HCT116 (cell line): ENCODE results near the gene POPDC2. TPM values are rescaled to one million over a fixed set of nuclear protein-coding genes. Genes with fewer than 3 reads are reported as not detected.

Source experiments
- ATAC-seq: fragments of 200-7000 bp; cut with Tn5 transposase; 2 replicates; pipeline ENCODE4 v1.9.1; 2020; ENCODE audit warnings: mild to moderate bottlenecking, moderate library complexity
- Bru-seq: library from RNA; stranded (reverse); fragments of 400-500 nt; gene quantifications from one replicate; lab custom pipeline; 2021; lab: Mats Ljungman, UMichigan
- BruChase-seq, 2 experiments: library from RNA; stranded (reverse); fragments of 400-500 nt; gene quantifications; one replicate each; lab custom pipeline; 2021; lab: Mats Ljungman, UMichigan
- BruUV-seq: library from RNA; stranded (reverse); fragments of 400-500 nt; replicated peaks from 2 replicates; lab custom pipeline; 2021; lab: Mats Ljungman, UMichigan
- CTCF ChIA-PET: fragments of 300-600 bp; sonication (Branson Sonifier 250); formaldehyde crosslinking; loops from one replicate; lab custom pipeline; 2021; ENCODE audit warnings: antibody characterized with exemption; lab: Charles Lee
- POLR2A ChIA-PET: fragments of 300-600, 350-600 bp; sonication (Branson Sonifier 250); formaldehyde crosslinking; loops from one replicate; lab custom pipeline; 2021; ENCODE audit warnings: antibody characterized with exemption; lab: Charles Lee
- RAD21 ChIA-PET, 2 experiments: fragments of 300-600 bp; sonication (Branson Sonifier 250); formaldehyde crosslinking; loops; one replicate each; lab custom pipeline; 2023; ENCODE audit warnings: low total read pairs in 2 of 2; ENCODE audit not compliant: uncharacterized antibody in 2 of 2, unreplicated experiment in 2 of 2, low non-redundant PET in 1 of 2; lab: Charles Lee
- DNase-seq: peaks from one replicate; pipeline ENCODE4 v3.0.0-alpha.2; 2010; ENCODE audit warnings: low read depth, low spot score
- H2AFZ ChIP-seq: fragments of 200-600 bp; shearing (Covaris generic), sonication (generic); 2 replicates; pipeline ENCODE4 v1.6.1; 2017; ENCODE audit warnings: low read depth, mixed run types, mixed read lengths, antibody characterized with exemption, low read length; ENCODE audit not compliant: poor library complexity, severe bottlenecking
- H3K27ac ChIP-seq: 2 replicates; pipeline ENCODE4 v1.5.1; 2012; ENCODE audit warnings: low read depth, low read length
- H3K27me3 ChIP-seq: fragments of 200-600 bp; sonication (generic); 2 replicates; pipeline ENCODE4 v1.6.1; 2016; ENCODE audit warnings: mixed run types, low read length, mixed read lengths; ENCODE audit not compliant: insufficient read depth
- H3K36me3 ChIP-seq, 2 experiments: fragments of 200-500 bp in 1 of 2; fragments of 200-600 bp in 1 of 2; sonication (Bioruptor generic) in 1 of 2; sonication (generic) in 1 of 2; 2 replicates each; pipeline versions ENCODE4 v1.5.1 to v1.6.1; 2014 to 2016; ENCODE audit warnings: low read length in 2 of 2, inconsistent platforms in 1 of 2, mixed read lengths in 1 of 2, mixed run types in 1 of 2; ENCODE audit not compliant: insufficient read depth in 2 of 2, control insufficient read depth in 1 of 2
- H3K4me1 ChIP-seq, 2 experiments: fragments of 200-600 bp in 1 of 2; sonication (generic) in 1 of 2; 2 replicates each; pipeline versions ENCODE4 v1.5.1 to v1.6.1; 2012 to 2017; ENCODE audit warnings: low read length in 2 of 2, inconsistent platforms in 1 of 2, mild to moderate bottlenecking in 1 of 2, mixed read lengths in 1 of 2, mixed run types in 1 of 2, moderate library complexity in 1 of 2; ENCODE audit not compliant: insufficient read depth in 2 of 2, control insufficient read depth in 1 of 2
- H3K4me2 ChIP-seq: fragments of 200-600 bp; sonication (generic); 2 replicates; pipeline ENCODE4 v1.6.1; 2017; ENCODE audit warnings: mixed run types, low read length, mixed read lengths
- H3K4me3 ChIP-seq, 2 experiments: fragments of 200-600 bp in 1 of 2; sonication (generic) in 1 of 2; replicated peaks in 1 of 2; 2 replicates each; pipeline ENCODE4 v1.5.1; 2011 to 2016; ENCODE audit warnings: low read length in 2 of 2, control low read depth in 1 of 2, low read depth in 1 of 2, mild to moderate bottlenecking in 1 of 2, mixed read lengths in 1 of 2, mixed run types in 1 of 2
- H3K79me2 ChIP-seq: fragments of 200-600 bp; sonication (generic); 2 replicates; pipeline ENCODE4 v1.6.1; 2017; ENCODE audit warnings: mild to moderate bottlenecking, mixed run types, low read length, moderate library complexity, mixed read lengths; ENCODE audit not compliant: insufficient read depth
- H3K9ac ChIP-seq: fragments of 200-600 bp; sonication (generic); 2 replicates; pipeline ENCODE4 v1.6.1; 2016; ENCODE audit warnings: low read length, mixed read lengths
- H3K9me2 ChIP-seq: fragments of 200-600 bp; sonication (generic), shearing (Covaris generic); 2 replicates; pipeline ENCODE4 v1.6.1; 2017; ENCODE audit warnings: mixed run types, mild to moderate bottlenecking, moderate library complexity; ENCODE audit not compliant: insufficient read depth
- H3K9me3 ChIP-seq, 2 experiments: fragments of 200-500 bp in 1 of 2; fragments of 200-600 bp in 1 of 2; sonication (Bioruptor generic) in 1 of 2; sonication (generic) in 1 of 2; 2 replicates each; pipeline ENCODE4 v1.6.1; 2014 to 2017; ENCODE audit warnings: low read length in 2 of 2, mixed read lengths in 2 of 2, inconsistent platforms in 1 of 2, low read depth in 1 of 2, mild to moderate bottlenecking in 1 of 2, mixed run types in 1 of 2, moderate library complexity in 1 of 2; ENCODE audit not compliant: control insufficient read depth in 1 of 2, insufficient read depth in 1 of 2
- H4K20me1 ChIP-seq: fragments of 200-600 bp; sonication (generic), shearing (Covaris generic); 2 replicates; pipeline ENCODE4 v1.6.1; 2017; ENCODE audit warnings: mixed run types, mild to moderate bottlenecking, moderate library complexity; ENCODE audit not compliant: insufficient read depth
- CEBPB ChIP-seq: IDR thresholded peaks from 2 replicates; pipeline ENCODE4 v1.6.1; 2012; ENCODE audit warnings: low read depth
- EZH2phosphoT487 ChIP-seq: fragments of 200-600 bp; IDR thresholded peaks from 2 replicates; pipeline ENCODE4 v1.6.1; 2018; ENCODE audit warnings: antibody characterized with exemption, borderline replicate concordance
- JUND ChIP-seq: IDR thresholded peaks from 2 replicates; pipeline ENCODE4 v1.6.1; 2012
- POLR2A ChIP-seq: IDR thresholded peaks from 2 replicates; pipeline ENCODE4 v1.7.0; 2011; ENCODE audit warnings: borderline replicate concordance; ENCODE audit not compliant: insufficient read depth, insufficient read length; ENCODE audit errors: extremely low read depth
- POLR2AphosphoS5 ChIP-seq: IDR thresholded peaks from 2 replicates; pipeline ENCODE4 v1.6.1; 2011; ENCODE audit warnings: mild to moderate bottlenecking, low read depth, low read length, moderate library complexity
- SIN3A ChIP-seq: IDR thresholded peaks from 2 replicates; pipeline ENCODE4 v1.6.1; 2012; ENCODE audit warnings: low read depth
- SP1 ChIP-seq: IDR thresholded peaks from 2 replicates; pipeline ENCODE4 v1.6.1; 2012; ENCODE audit warnings: low read depth
- SRF ChIP-seq: IDR thresholded peaks from 2 replicates; pipeline ENCODE4 v1.6.1; 2012; ENCODE audit warnings: low read depth
- ZFX ChIP-seq: fragments of 450-650 bp; IDR thresholded peaks from 2 replicates; pipeline ENCODE4 v1.6.1; 2017
- ZNF274 ChIP-seq: fragments of 200-500 bp; sonication (Bioruptor generic); IDR thresholded peaks from 2 replicates; pipeline ENCODE4 v1.6.1; 2014; ENCODE audit warnings: mild to moderate bottlenecking, low read depth, low read length, inconsistent platforms
- intact Hi-C: fragments of 100-400 bp; cut with micrococcal nuclease; formaldehyde crosslinking; loops from 2 replicates; pipeline ENCODE4 v1.10.0; 2022
- long read RNA-seq: library from polyadenylated mRNA; unstranded; transcript quantifications from one replicate; pipeline ENCODE4 v2.0.0, GENCODE V29; 2021; ENCODE audit not compliant: unreplicated experiment
- polyA plus RNA-seq: library from polyadenylated mRNA; unstranded; fragments of >200 nt; gene quantifications from 2 replicates; pipeline ENCODE4 v1.2.1, GENCODE V29; 2012; ENCODE audit warnings: missing spikeins
- total RNA-seq: library from RNA; stranded (reverse); gene quantifications from one replicate; pipeline ENCODE4 v1.2.1, GENCODE V29; 2021; ENCODE audit not compliant: unreplicated experiment
- TF ChIP-seq, protein P1 (sequence below): IDR thresholded peaks from 2 replicates; pipeline ENCODE4 v1.6.1; 2012; ENCODE audit warnings: low read depth

POPDC2 gene, protein sequence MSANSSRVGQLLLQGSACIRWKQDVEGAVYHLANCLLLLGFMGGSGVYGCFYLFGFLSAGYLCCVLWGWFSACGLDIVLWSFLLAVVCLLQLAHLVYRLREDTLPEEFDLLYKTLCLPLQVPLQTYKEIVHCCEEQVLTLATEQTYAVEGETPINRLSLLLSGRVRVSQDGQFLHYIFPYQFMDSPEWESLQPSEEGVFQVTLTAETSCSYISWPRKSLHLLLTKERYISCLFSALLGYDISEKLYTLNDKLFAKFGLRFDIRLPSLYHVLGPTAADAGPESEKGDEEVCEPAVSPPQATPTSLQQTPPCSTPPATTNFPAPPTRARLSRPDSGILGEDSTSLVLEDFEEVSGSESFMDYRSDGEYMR
- 1.6 TPM for total RNA-seq
- 0.60 and 0.99 TPM in 2 replicates for polyA plus RNA-seq
- percentile 34 among the genes with signal in this experiment for Bru-seq, nascent RNA
- percentile 36 among the genes with signal in this experiment for BruChase-seq, experiment 1, labeled RNA remaining after a 6-hour chase
- BruChase-seq, experiment 2, labeled RNA remaining after a 2-hour chase, result percentile 42 among the genes with signal in this experiment
- long read RNA-seq, partial matches to known transcripts, result 1 of 4 reads
- long read RNA-seq, other reads (novel, unspliced or antisense), result 3 of 4 reads

- no peak for ATAC-seq
- BruUV-seq, result no TSS peak
- Histone ChIP-seq H3K9me3 (no peaks in the 10 kb centered on the region), H3K4me2 (no peak within 1 kb of the TSS), H3K27me3 (no peaks in the 10 kb centered on the region; the same call in 1 of the 2 replicates), H3K36me3 (no peaks in the 10 kb centered on the region), H3K9me2 (no peaks in the 10 kb centered on the region), H3K4me3 (no peak within 1 kb of the TSS), H3K4me1 (0 out of 4 replicates have a peak, but pooled peaks cover 0 to 4% of the 10 kb centered on the region in 2 experiments), H4K20me1 (no peaks in the 10 kb centered on the region), H3K9ac (no peak within 1 kb of the TSS), H3K79me2 (no peaks in the 10 kb centered on the region), H2AFZ (no peak within 1 kb of the TSS), H3K27ac (no peak within 1 kb of the TSS)
- ChIA-PET RAD21 (no interaction called here), POLR2A (no interaction called here), CTCF (no interaction called here)
- no peak for TF ChIP-seq POLR2AphosphoS5
- TF ChIP-seq EZH2phosphoT487, result no peak
- TF ChIP-seq JUND, result no peak
- TF ChIP-seq ZFX, result no peak
- TF ChIP-seq SIN3A, result no peak
- no peak for TF ChIP-seq ZNF274
- no peak for TF ChIP-seq SP1
- no peak for TF ChIP-seq SRF
- TF ChIP-seq, protein P1, sequence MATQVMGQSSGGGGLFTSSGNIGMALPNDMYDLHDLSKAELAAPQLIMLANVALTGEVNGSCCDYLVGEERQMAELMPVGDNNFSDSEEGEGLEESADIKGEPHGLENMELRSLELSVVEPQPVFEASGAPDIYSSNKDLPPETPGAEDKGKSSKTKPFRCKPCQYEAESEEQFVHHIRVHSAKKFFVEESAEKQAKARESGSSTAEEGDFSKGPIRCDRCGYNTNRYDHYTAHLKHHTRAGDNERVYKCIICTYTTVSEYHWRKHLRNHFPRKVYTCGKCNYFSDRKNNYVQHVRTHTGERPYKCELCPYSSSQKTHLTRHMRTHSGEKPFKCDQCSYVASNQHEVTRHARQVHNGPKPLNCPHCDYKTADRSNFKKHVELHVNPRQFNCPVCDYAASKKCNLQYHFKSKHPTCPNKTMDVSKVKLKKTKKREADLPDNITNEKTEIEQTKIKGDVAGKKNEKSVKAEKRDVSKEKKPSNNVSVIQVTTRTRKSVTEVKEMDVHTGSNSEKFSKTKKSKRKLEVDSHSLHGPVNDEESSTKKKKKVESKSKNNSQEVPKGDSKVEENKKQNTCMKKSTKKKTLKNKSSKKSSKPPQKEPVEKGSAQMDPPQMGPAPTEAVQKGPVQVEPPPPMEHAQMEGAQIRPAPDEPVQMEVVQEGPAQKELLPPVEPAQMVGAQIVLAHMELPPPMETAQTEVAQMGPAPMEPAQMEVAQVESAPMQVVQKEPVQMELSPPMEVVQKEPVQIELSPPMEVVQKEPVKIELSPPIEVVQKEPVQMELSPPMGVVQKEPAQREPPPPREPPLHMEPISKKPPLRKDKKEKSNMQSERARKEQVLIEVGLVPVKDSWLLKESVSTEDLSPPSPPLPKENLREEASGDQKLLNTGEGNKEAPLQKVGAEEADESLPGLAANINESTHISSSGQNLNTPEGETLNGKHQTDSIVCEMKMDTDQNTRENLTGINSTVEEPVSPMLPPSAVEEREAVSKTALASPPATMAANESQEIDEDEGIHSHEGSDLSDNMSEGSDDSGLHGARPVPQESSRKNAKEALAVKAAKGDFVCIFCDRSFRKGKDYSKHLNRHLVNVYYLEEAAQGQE, result no peak
- no peak for TF ChIP-seq CEBPB
- no peak for TF ChIP-seq POLR2A
- intact Hi-C loops, result no loop called here
- no peak for DNase-seq
These were observed at the start of gene POPDC2 for GRCh38 chr3:119660474-119661440. TSS of gene POPDC2 (minus strand) at chr3:119660589. CDS start at chr3:119660423, 166 bp downstream.
